Mesendoderm (in vitro differentiated cells): ENCODE data around the gene COQ3.
"Not testable (repeated sequence)": the region's sequence is repeated elsewhere in the genome, so short reads cannot be mapped to it uniquely, and the experiment has no call there.

Experiments
- DNase-seq: peaks from one replicate; pipeline ENCODE4 v3.0.0; 2013
- H2AK5ac ChIP-seq: 2 replicates; pipeline ENCODE4 v1.6.1; 2013; ENCODE audit warnings: low read length, inconsistent platforms
- H2BK120ac ChIP-seq: 2 replicates; pipeline ENCODE4 v1.6.1; 2013; ENCODE audit warnings: low read depth, mild to moderate bottlenecking, low read length, moderate library complexity, mixed read lengths
- H2BK15ac ChIP-seq: replicated peaks from 2 replicates; pipeline ENCODE4 v1.6.1; 2013; ENCODE audit warnings: low read depth, mild to moderate bottlenecking, moderate library complexity
- H2BK5ac ChIP-seq: 2 replicates; pipeline ENCODE4 v1.6.1; 2013; ENCODE audit warnings: low read length, inconsistent platforms
- H3K18ac ChIP-seq: 2 replicates; pipeline ENCODE4 v1.6.1; 2013; ENCODE audit warnings: mild to moderate bottlenecking, low read length, mixed read lengths
- H3K23ac ChIP-seq: one replicate; pipeline ENCODE4 v1.6.1; 2013; ENCODE audit warnings: low read length
- H3K27ac ChIP-seq: 2 replicates; pipeline ENCODE4 v1.5.1; 2013; ENCODE audit warnings: low read depth, mild to moderate bottlenecking, inconsistent platforms, low read length, moderate library complexity
- H3K27me3 ChIP-seq: 2 replicates; pipeline ENCODE4 v1.6.1; 2013; ENCODE audit warnings: low read length, control low read depth, mild to moderate bottlenecking, inconsistent platforms; ENCODE audit not compliant: insufficient read depth, poor library complexity
- H3K36me3 ChIP-seq: 2 replicates; pipeline ENCODE4 v1.6.1; 2013; ENCODE audit warnings: low read length, inconsistent platforms; ENCODE audit not compliant: control insufficient read depth, insufficient read depth
- H3K4ac ChIP-seq: one replicate; pipeline ENCODE4 v1.6.1; 2013; ENCODE audit warnings: low read depth, mild to moderate bottlenecking, low read length, moderate library complexity
- H3K4me1 ChIP-seq: 2 replicates; pipeline ENCODE4 v1.6.1; 2013; ENCODE audit warnings: low read depth, low read length, inconsistent platforms; ENCODE audit not compliant: control insufficient read depth
- H3K4me2 ChIP-seq: 2 replicates; pipeline ENCODE4 v1.6.1; 2013; ENCODE audit warnings: low read length
- H3K4me3 ChIP-seq: 2 replicates; pipeline ENCODE4 v1.5.1; 2013; ENCODE audit warnings: mild to moderate bottlenecking, low read length
- H3K56ac ChIP-seq: one replicate; pipeline ENCODE4 v1.6.1; 2013; ENCODE audit warnings: low read length
- H3K79me1 ChIP-seq: 2 replicates; pipeline ENCODE4 v1.6.1; 2013; ENCODE audit warnings: low read length, inconsistent platforms
- H3K79me2 ChIP-seq: 2 replicates; pipeline ENCODE4 v1.6.1; 2013; ENCODE audit warnings: mild to moderate bottlenecking, low read length; ENCODE audit not compliant: control insufficient read depth, insufficient read depth
- H3K9ac ChIP-seq: 2 replicates; pipeline ENCODE4 v1.6.1; 2013; ENCODE audit warnings: low read length, inconsistent platforms
- H4K5ac ChIP-seq: one replicate; pipeline ENCODE4 v1.6.1; 2013; ENCODE audit warnings: low read length
- H4K8ac ChIP-seq: one replicate; pipeline ENCODE4 v1.6.1; 2013; ENCODE audit warnings: low read depth, mild to moderate bottlenecking, control low read depth, low read length, moderate library complexity
- WGBS: extraction: QIAGEN DNeasy Blood & Tissue Kit; methylation state at CpG from one replicate; pipeline ENCODE4 v1.1.7; 2013; ENCODE audit warnings: low lambda C conversion rate, missing lambda C conversion rate; ENCODE audit not compliant: insufficient coverage; ENCODE audit errors: extremely low coverage; 5-methylcytosine and 5-hydroxymethylcytosine counted together

The COQ3 gene

DNA sequence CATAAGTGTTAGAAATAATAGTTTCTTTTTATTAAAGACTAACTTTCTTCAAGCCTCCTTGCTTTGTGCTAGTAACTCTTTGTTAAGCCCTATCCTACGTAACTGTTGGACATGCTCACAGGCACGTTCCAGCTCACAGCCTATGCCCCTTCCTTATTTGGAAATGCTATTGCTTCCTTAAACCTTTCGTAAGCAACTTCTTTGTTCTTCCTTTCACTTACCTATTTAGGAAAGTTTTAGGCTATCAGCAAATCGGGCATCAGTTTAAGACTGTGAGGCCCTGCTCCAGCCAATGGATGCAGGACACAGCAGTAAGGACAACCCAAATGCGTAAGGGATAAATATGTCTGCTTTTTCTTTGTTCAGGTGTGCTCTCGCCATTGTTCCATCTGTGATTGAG, 58.7 kb downstream of the COQ3 start:
- not testable (repeated sequence) for H3K18ac ChIP-seq, H3K23ac ChIP-seq, H3K27me3 ChIP-seq, H3K79me1 ChIP-seq, H3K56ac ChIP-seq, H2BK5ac ChIP-seq, H3K4me3 ChIP-seq, H3K27ac ChIP-seq, H3K4ac ChIP-seq, H3K79me2 ChIP-seq, H4K8ac ChIP-seq, H3K4me1 ChIP-seq, H3K4me2 ChIP-seq, H2AK5ac ChIP-seq, H2BK120ac ChIP-seq, H3K9ac ChIP-seq, H3K36me3 ChIP-seq, H2BK15ac ChIP-seq, H4K5ac ChIP-seq
- WGBS = no CpG with 5 or more reads among the region's 6 CpGs
- peak; percentile 36 for DNase-seq

DNA sequence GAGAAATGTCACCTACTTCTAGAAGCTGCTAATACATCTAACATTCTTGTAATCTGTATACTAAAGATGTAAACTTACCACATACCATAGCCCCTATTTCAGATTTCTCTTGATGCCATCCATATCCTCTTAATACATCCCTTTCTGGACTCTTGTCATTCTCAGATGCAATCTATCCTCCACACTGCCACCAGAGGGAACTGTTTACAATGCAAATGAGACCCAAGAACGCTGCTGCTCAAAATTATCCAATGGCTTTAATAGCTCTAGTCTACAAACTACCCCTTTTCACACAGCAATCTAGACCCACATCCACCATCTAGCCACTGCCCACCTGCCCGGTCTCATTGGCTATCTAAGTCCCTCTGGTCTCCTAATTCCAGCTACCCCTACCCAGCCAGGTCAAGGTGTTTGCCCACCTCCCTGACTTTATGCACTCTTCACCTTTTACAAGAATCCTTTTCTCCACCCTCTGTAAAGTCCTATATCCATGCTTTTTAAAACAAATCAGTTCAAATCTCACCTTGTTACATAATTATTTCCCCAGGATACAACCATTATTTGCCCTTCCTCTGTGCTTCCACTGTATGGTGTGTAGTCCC, 59.4 kb downstream of the COQ3 start:
- Histone ChIP-seq H3K27me3 (no peaks in the 10 kb centered on the region), H3K4me2 (no peak overlapping the region), H3K56ac (no peak overlapping the region), H4K5ac (no peak overlapping the region), H3K23ac (no peak overlapping the region), H3K4me3 (no peak overlapping the region), H3K4me1 (no peaks in the 10 kb centered on the region), H3K4ac (no peak overlapping the region), H2BK120ac (no peak overlapping the region), H3K79me1 (no peaks in the 10 kb centered on the region), H3K27ac (no peak overlapping the region), H2BK15ac (no peak overlapping the region), H3K18ac (no peak overlapping the region), H2AK5ac (no peak overlapping the region), H4K8ac (no peak overlapping the region), H3K79me2 (no peaks in the 10 kb centered on the region), H2BK5ac (no peak overlapping the region), H3K36me3 (no peaks in the 10 kb centered on the region), H3K9ac (no peak overlapping the region)
- WGBS = no CpG with 5 or more reads among the region's 2 CpGs
- peak; percentile 75 for DNase-seq

DNA sequence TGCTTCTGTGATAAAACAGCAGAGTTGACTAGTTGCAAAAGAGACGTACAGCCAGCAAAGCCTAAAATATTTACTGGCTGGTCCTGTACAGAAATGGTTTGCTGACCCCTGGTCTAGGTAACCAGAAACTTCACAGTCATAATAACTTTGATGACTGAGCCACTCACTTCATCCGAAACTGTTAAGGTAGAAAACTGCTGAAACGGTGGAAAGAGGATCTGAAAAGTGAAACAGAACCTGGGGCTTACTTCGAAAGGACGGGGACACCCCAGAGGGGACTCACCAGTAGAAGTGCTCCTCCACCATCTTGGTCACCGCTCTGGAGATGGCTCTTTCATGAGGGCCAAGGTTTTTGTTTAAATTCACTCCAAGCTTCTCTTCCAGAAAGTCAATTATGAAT, 60.9 kb downstream of the COQ3 start:
- H3K18ac ChIP-seq = no peak overlapping the region
- H3K27me3 ChIP-seq = no peaks in the 10 kb centered on the region
- no peak overlapping the region for H3K27ac ChIP-seq
- no peak overlapping the region for H2BK5ac ChIP-seq
- no peak overlapping the region for H3K4ac ChIP-seq
- no peaks in the 10 kb centered on the region for H3K4me1 ChIP-seq
- H2AK5ac ChIP-seq = no peak overlapping the region
- no peak overlapping the region for H3K4me3 ChIP-seq
- no peak overlapping the region for H4K5ac ChIP-seq
- WGBS = no CpG with 5 or more reads among the region's 6 CpGs
- H3K4me2 ChIP-seq = no peak overlapping the region
- no peak overlapping the region for H4K8ac ChIP-seq
- no peak overlapping the region for H3K9ac ChIP-seq
- no peak overlapping the region for H3K56ac ChIP-seq
- H3K79me1 ChIP-seq = no peaks in the 10 kb centered on the region
- H3K79me2 ChIP-seq = no peaks in the 10 kb centered on the region
- H2BK120ac ChIP-seq = no peak overlapping the region
- no peaks in the 10 kb centered on the region for H3K36me3 ChIP-seq
- no peak overlapping the region for H3K23ac ChIP-seq
- no peak overlapping the region for H2BK15ac ChIP-seq
- no peak for DNase-seq

DNA sequence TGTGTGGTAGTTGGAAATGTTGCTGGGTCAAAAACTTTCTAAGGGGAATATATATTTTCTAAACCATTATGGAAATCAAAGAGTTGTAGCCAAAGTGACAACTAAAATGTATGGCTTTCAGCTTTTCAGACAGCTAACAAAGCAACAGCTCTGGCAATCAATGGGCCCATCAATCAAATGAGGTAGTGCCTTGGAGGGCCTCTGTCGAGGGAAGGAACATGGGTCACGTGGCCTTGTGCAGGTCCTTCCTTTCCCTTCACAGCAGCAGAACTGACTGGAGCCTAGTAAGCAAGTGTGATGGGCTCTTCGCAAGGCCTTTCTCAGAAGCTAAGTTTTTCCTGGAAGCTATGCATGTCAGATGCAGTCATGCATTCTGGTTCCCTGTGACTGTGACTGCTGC, 62.5 kb downstream of the COQ3 start:
- Histone ChIP-seq H3K79me1 (no peaks in the 10 kb centered on the region), H3K4me1 (no peaks in the 10 kb centered on the region), H3K27me3 (no peaks in the 10 kb centered on the region), H3K4me2 (no peak overlapping the region), H3K4ac (no peak overlapping the region), H3K79me2 (no peaks in the 10 kb centered on the region), H4K5ac (no peak overlapping the region), H2AK5ac (no peak overlapping the region), H3K56ac (no peak overlapping the region), H3K9ac (no peak overlapping the region), H2BK15ac (no peak overlapping the region), H3K27ac (no peak overlapping the region), H2BK120ac (no peak overlapping the region), H3K36me3 (no peaks in the 10 kb centered on the region), H3K4me3 (no peak overlapping the region), H4K8ac (no peak overlapping the region), H3K23ac (no peak overlapping the region), H2BK5ac (no peak overlapping the region), H3K18ac (no peak overlapping the region)
- DNase-seq = no peak
- no CpG with 5 or more reads among the region's 3 CpGs for WGBS

DNA sequence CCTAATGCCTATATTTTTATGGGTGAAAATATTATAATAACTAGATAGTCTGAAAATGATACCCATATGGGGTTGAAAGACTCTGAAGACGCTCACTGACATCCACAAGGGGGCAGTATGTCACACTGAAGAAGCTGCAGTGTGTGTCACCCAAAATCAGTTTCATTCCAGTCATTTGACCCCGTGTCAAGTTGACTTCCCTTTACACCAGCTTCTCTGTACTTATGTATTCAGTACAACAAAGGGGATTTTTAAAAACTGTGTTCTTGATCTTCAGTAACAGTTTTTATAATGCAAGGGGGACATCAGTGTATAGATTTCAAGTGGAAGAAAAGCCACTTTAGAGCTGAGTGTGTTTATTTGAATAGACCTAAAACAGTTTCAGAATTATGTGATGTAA, 63.8 kb downstream of the COQ3 start:
- H3K79me2 ChIP-seq = no peaks in the 10 kb centered on the region
- no peak overlapping the region for H3K4me3 ChIP-seq
- H3K4me2 ChIP-seq = no peak overlapping the region
- H2BK15ac ChIP-seq = no peak overlapping the region
- H3K27ac ChIP-seq = no peak overlapping the region
- H2BK5ac ChIP-seq = no peak overlapping the region
- H3K18ac ChIP-seq = no peak overlapping the region
- H4K8ac ChIP-seq = no peak overlapping the region
- no peak overlapping the region for H4K5ac ChIP-seq
- no peak overlapping the region for H3K9ac ChIP-seq
- H3K56ac ChIP-seq = no peak overlapping the region
- peak; percentile 73 for DNase-seq
- no peak overlapping the region for H3K23ac ChIP-seq
- H3K79me1 ChIP-seq = no peaks in the 10 kb centered on the region
- no peaks in the 10 kb centered on the region for H3K4me1 ChIP-seq
- no peak overlapping the region for H2BK120ac ChIP-seq
- H3K4ac ChIP-seq = no peak overlapping the region
- WGBS = no CpG with 5 or more reads among the region's 2 CpGs
- no peak overlapping the region for H2AK5ac ChIP-seq
- H3K27me3 ChIP-seq = no peaks in the 10 kb centered on the region
- H3K36me3 ChIP-seq = no peaks in the 10 kb centered on the region

DNA sequence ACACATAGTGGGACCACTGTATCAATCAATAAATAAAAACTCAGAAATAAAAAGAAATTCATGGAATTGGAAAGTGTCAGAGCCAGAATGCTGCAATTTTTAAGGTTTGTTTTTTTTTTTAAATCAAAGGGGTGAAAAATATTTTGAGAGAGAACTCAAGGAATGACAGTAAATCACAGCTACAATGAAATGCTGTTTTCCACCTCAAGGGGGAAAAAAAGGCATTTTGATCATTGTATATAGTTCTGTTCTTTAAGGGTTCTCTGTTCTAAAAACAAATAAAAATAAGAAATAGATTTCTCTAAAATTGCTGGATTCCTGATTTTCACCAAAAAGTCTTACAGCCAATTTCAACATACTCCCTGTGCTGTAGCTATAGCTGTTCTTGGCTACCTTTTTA, 69.0 kb downstream of the COQ3 start:
- Histone ChIP-seq H3K27ac (no peak overlapping the region), H3K4me1 (no peaks in the 10 kb centered on the region), H3K23ac (no peak overlapping the region), H3K36me3 (no peaks in the 10 kb centered on the region), H3K9ac (no peak overlapping the region), H4K8ac (no peak overlapping the region), H3K27me3 (no peaks in the 10 kb centered on the region), H3K4me2 (no peak overlapping the region), H2BK15ac (no peak overlapping the region), H3K56ac (no peak overlapping the region), H3K4me3 (no peak overlapping the region), H2AK5ac (no peak overlapping the region), H3K4ac (no peak overlapping the region), H2BK120ac (no peak overlapping the region), H4K5ac (no peak overlapping the region), H3K18ac (no peak overlapping the region), H2BK5ac (no peak overlapping the region), H3K79me1 (no peaks in the 10 kb centered on the region), H3K79me2 (no peaks in the 10 kb centered on the region)
- no peak for DNase-seq
